ENCODE measurements around the gene TUBA4A. TPM values are rescaled to one million over a fixed set of nuclear protein-coding genes. Genes with fewer than 3 reads are reported as not detected.

The TUBA4A gene
- total RNA-seq, 1 donor: 25.6 TPM

DNA sequence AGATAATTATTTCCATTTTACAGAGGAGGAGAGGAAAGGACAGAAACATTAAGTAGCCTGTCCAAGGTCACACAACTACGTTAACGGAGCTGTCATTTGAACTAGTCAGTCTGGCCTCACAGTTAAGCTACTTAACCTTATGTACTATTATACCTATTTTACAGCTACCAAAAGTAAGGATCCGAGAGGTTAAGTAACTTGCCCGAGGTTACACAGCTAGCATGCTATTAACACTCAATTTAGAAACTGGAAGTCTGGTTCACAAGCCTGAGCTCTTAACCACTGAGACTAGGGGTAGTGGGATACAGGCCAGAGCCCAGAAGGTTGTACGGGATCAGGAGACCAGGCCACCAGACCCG is 8.9 kb downstream of the TUBA4A start:
- no peak for TF ChIP-seq CTCF (IDR thresholded peaks at IDR 0.05; ENCODE audit: insufficient read depth, low read length)
- H3K4me3 ChIP-seq (ENCODE audit: low read depth, low read length): peak overlapping the region; percentile 98
- DNase-seq (ENCODE audit: low read depth): no peak

DNA sequence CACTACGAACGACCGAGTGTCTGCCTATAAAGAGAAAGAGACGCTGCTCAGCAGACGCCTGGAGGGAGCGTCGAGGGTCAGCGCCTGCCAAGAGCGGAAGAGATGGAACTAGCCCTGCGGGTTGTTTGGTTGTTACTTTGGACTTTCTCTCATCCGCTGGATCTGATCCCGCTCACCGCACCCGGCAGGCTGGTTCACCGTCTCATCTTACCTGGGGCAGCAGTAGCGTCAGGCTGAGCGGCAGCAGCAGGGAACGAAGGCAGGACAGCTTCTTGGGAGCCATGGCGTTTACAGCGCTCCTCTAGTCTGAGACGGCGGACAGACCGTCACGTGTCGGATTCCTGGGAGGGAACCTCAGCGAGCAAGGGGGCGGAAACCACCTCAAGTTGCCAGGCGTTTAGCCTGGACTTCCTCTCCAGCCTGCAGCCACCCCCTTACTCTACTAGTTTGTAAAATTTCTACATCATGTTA is 10.4 kb downstream of the TUBA4A start:
- TF ChIP-seq CTCF (IDR thresholded peaks at IDR 0.05; ENCODE audit: insufficient read depth, low read length): no peak
- peak overlapping the region; percentile 49 for H3K4me3 ChIP-seq (ENCODE audit: low read depth, low read length)
- peak; percentile 34 for DNase-seq (ENCODE audit: low read depth)

DNA sequence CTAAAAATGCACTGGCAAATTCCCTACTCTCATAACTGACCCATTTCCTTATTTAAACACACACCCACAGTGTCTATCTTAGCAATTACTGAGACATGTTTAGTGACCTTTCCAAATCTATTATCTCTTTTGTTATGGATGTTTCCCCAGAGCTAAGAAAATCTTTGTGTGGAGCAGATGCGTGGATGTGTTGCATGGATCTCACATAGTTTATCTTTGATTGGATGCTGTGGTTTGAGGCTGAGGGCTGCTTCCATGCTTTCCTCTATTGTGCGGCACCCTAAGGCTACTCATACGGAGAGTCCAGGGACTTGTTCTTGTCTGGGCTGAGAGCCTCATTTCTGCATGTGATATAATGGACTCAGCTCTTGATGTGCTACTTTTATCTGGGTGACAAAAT is 19.4 kb downstream of the TUBA4A start:
- TF ChIP-seq CTCF (IDR thresholded peaks at IDR 0.05; ENCODE audit: insufficient read depth, low read length): no peak
- H3K4me3 ChIP-seq (ENCODE audit: low read depth, low read length): no peak overlapping the region
- DNase-seq (ENCODE audit: low read depth): no peak

- no peak for TF ChIP-seq CTCF (IDR thresholded peaks at IDR 0.05; ENCODE audit: insufficient read depth, low read length)
- no peak for DNase-seq (ENCODE audit: low read depth)
Measured at GRCh38 chr2:219230059-219230540, 23.6 kb downstream of the TUBA4A start.

GRCh38 chr2:219229305-219230058 is 24.2 kb downstream of the TUBA4A start, which contains the start of the genes ANKZF1 and ATG9A:
Gene ANKZF1, plus strand, starts transcription at chr2:219229806. Its CDS starts 452 bp downstream, at chr2:219230258.
Gene ATG9A, minus strand, starts transcription at chr2:219229636. Its CDS starts 1,612 bp downstream, at chr2:219228024.
- no peak for TF ChIP-seq CTCF (IDR thresholded peaks at IDR 0.05; ENCODE audit: insufficient read depth, low read length)

More at GRCh38 chr2:219230059-219230540, 23.6 kb downstream of the TUBA4A start:
- H3K4me3 ChIP-seq (ENCODE audit: low read depth, low read length): peak overlapping the region; percentile 95

GRCh38 chr2:219228911-219229304 is 24.8 kb downstream of the TUBA4A start:
- no peak for TF ChIP-seq CTCF (IDR thresholded peaks at IDR 0.05; ENCODE audit: insufficient read depth, low read length)
- H3K4me3 ChIP-seq (ENCODE audit: low read depth, low read length): peak overlapping the region; percentile 86
- DNase-seq (ENCODE audit: low read depth): no peak

More at GRCh38 chr2:219229305-219230058, 24.2 kb downstream of the TUBA4A start, which contains the start of the genes ANKZF1 and ATG9A:
- peak within 1 kb of the TSS; percentile 95 for H3K4me3 ChIP-seq (ENCODE audit: low read depth, low read length)
- peak; percentile 97 for DNase-seq (ENCODE audit: low read depth)

Measured in fibroblast of the aortic adventitia (primary cell).